HuH-7 (cell line): ENCODE measurements around the gene RASA3.
A peak's percentile ranks its signal among the peaks of the same experiment; 100 is the strongest.
"Not testable (repeated sequence)": the region's sequence is repeated elsewhere in the genome, so short reads cannot be mapped to it uniquely, and the experiment has no call there.

Source experiments
- DNase-seq: peaks from one replicate; pipeline ENCODE4 v3.0.0; 2011; ENCODE audit warnings: low spot score

Gene RASA3

DNA sequence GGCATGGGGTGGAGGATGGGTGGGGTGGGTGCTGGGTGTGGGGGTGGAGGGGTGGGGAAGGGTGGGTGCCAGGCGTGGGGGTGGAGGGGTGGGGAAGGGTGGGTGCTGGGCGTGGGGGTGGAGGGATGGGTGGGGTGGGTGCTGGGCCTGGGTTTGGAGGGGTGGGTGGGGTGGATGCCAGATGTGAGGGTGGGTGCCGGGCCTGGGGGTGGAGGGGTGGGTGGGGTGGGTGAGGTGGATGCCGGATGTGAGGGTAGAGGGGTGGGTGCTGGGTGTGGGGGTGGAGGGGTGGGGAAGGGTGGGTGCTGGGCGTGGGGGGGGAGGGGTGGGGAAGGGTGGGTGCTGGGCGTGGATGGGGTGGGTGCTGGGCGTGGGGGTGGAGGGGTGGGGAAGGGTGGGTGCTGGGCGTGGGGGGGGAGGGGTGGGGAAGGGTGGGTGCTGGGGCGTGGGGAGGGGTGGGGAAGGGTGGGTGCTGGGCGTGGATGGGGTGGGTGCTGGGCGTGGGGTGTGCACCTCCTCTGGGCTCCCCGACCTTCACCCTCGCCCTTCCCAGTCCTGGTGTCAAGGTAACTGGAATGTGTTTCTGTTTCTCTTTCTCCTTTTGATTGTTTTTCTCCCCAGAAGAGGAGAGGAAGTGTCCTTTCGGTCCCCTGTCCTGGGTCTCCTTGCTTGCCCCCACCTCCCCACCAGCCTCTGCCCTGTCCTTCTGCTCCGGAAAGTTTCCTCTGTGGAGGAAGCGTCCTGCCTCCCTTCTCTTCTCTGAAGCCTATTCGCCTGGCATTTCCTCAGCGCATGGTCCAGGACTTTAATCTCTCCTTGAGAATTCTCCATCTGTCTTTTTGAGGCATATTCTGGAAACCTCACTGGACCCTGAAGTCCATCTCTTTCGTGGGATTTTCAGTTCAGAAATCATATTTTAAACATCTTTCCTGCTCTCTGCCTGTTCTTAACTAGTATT, 23.8 kb upstream of the RASA3 start:
- DNase-seq: no peak

DNA sequence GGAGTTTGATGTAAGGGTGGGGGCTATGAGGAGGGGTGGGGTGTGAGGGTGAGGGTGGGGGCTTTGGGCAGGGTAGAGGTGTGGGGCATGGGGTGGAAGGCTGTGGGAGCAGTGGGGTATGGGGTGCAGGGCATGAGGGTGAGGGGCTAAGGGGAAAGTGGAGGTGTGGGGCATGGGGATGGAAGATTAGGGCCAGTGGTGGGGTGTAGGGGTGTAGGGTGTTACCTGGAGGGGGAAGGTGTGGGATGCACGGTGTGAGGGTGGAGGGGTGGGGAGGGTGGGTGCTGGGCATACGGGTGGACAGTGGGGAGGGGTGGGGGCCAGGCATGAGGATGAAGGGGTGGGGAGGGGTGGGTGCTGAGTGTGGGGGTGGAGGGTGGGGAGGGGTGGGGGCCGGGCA, 22.9 kb upstream of the RASA3 start:
- no peak for DNase-seq

DNA sequence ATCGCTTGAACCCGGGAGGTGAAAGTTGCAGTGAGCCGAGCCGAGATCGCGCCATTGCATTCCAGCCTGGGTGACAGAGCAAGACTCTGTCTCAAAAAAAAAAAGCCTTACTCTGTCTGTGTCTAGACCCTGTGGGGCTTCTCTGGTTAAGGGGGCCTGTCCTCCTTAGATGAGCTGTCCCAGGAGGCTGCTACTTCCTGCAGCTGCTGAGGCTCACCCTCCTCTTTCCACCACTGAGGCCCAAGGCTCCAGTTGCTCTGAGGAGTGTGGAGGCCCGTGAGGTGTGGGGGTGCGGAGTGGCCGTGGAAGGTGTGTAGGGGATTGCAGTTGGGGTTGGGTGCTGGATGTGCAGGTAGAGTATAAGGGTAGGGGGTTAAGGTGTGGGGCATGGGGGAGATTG, 22.1 kb upstream of the RASA3 start:
- no peak for DNase-seq

DNA sequence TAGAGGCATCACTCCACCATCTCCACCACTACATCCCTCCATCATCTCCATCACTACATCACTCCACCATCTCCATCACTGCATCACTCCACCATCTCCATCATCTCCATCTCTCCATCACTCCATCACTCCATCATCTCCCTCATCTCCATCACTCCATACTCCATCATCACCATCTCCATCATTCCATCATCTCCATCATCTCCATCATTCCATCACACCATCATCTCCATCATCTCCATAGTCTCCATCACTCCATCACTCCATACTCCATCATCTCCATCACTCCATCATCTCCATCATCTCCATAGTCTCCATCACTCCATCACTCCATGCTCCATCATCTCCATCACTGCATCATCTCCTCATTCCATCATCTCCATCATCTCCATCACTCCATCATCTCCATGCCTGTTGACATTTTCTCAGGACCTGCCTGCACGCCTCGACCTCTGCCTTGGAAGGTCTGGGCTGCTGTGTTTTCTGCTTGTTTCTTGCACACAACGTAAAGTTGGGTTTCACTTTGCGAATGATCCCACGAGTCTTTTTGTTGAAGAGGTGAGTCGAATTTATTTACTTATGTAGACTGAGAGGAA, 21.2 kb upstream of the RASA3 start:
- no peak for DNase-seq

DNA sequence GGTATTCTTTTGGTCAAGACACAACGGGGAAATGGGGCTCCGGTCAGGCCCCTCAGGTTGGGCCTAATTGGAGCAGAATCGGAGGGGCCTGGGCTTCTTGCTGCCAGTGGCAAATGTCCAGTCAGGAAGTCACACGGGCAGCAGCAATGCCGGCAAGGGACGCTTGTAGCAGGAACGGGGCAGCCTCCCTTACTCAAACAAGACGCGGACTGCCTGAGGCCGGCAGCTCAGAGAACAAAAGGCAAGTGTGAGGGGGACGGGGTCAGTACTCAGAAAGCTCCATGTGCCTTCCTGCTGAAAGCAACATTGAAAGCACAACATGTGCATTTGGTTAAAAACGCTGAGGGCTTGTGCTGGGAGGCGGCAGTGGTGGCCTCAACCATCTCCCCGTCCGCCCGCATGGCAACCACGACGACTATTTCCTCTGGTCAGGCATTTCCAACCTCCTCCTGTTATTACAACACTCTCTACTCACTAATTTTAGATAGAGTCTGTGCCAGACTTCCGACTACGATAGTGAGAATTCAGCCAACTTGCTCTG, 20.5 kb upstream of the RASA3 start:
- DNase-seq: no peak

DNA sequence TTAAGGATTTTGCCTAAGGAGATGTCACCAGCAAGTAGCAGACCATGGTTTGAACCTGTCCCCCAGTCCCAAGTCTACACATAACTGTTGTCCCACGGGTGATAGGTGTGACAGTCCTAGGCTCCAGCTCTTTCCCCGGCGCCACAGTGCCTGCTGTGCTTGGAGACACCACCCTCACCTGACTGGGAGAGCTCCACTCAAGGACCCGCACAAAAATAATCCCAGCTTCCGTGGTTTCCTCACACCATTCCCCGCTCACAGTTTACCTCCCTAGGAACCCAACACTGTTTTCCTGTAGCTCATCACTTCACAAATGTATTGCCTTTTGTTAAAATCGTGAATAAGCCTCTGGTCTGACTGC, 19.8 kb upstream of the RASA3 start:
- no peak for DNase-seq

DNA sequence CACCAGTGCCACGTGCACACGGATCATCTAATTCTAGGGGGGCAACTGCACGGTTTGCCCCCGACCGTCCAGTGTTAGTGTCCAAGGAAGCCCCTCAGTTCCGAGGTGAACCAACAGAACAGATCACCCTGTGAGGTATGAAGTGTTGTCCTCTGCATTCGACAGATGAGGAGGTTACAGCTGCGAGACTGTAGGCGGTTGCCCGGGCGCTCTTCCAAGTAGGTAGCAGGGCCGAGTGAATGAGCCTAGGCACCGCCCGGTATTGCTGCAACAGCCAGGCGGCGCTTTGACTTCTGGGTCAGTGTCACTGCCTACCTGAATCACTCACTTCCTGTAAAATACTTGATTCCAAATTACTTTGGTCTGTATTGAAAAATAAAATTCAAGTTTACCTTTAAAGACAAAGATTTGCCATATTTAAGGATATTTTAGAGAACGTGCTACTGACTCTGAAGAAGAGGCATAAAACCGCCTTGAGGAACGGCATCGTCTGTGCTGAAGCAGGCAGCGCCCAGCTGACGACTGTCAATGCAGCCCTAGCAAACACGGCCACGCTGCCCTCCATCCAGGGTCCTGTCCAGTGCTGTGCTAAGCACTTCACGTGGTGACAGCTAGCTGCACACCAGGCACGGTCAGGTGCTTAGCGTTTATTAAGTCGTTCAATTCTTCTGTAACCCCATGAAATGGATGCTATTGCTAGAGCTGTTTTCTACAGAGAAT, 19.3 kb upstream of the RASA3 start:
- no peak for DNase-seq

DNA sequence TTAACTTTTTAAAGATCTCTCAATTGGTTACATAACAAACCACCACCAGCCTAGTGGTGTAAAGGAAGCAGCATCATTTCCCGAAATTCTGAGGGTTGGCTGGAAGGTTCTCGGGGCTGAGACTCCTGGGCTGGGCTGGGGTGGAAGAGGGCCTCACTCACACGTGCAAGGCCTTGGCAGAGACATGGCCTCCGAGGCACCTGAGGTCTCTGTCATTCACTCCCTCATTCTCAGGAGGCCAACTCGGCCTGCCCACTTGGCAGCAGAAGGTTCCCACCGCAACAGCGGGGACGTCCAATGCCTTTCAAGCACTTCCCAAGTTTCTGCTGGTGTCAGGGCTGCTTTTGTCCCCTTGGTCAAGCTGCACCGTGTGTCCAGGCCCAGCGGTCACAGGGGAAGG, 18.6 kb upstream of the RASA3 start:
- DNase-seq: no peak

DNA sequence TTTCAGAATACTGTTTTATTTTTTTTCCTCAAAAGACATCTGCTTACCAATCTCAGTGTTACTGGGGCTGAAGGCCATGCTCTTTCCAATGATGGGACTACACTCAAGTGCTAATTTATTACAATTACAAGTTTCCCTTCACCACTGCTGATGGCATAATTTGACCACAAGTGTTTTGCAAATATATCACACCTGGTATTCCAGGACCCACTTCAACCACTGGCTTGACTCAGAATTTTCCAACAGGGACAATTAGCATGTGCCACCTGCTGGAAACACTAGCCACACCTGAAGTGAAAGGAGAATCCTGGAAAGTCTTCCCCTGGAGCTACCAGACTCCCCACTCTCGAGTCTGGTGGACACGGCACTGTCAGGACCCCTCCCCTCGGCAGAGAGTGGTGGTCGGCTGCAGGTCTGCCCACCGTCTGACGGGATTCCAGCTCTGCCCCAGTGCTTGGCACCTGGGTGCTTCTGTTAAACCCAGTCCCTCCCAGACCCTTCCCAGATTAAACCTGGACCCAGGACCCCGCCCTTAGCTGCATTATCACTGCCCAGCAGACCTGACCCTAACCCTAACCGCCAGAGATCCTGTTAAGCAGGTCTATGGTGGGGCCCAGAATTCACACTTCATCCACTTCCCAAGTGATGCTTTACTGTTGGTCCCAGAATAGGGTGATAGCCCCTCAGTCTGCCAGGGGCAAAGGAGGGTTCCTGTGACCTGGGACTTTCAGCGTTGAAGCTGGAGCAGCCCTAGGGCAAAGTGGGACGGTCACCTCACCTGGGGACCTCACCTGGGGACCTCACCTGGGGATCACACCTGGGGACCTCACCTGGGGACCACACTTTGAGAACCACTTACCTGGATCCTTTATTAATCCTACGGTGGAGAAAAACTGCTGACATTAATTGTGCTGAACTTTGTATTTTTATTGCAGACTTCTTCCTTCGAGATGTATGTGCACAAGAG, 17.6 kb upstream of the RASA3 start:
- no peak for DNase-seq

DNA sequence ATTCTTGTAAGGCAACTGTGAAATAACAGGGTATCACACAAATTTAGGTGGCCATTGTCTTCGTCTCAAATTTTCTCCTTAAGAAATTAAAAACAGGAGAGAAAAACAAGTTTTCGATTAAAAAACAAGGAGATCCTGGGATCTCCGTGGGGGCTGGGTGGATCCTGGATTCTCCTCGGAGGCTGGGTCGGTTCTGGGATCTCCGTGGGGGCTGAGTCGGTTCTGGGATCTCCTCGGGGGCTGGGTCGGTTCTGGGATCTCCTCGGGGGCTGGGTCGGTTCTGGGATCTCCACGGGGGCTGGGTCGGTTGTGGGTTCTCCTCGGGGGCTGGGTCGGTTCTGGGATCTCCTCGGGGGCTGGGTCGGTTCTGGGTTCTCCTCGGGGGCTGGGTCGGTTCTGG, 16.5 kb upstream of the RASA3 start:
- not testable (repeated sequence) for DNase-seq

DNA sequence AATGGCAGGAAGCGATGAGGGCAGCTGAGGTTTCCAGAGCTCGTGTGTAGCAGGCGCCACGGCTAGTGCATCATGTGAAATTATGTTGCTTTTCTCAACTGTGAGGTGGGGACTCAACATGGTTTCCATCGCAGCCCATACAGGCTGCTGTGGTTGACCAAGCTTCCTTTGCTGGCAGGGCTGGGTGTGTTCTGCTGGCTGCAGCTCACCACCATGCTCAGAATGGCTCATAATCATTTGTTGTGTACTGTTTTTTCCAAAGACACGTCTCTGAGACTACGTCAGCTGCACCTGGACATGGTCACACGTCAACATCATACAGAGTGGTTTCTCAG, 16.1 kb upstream of the RASA3 start:
- no peak for DNase-seq

DNA sequence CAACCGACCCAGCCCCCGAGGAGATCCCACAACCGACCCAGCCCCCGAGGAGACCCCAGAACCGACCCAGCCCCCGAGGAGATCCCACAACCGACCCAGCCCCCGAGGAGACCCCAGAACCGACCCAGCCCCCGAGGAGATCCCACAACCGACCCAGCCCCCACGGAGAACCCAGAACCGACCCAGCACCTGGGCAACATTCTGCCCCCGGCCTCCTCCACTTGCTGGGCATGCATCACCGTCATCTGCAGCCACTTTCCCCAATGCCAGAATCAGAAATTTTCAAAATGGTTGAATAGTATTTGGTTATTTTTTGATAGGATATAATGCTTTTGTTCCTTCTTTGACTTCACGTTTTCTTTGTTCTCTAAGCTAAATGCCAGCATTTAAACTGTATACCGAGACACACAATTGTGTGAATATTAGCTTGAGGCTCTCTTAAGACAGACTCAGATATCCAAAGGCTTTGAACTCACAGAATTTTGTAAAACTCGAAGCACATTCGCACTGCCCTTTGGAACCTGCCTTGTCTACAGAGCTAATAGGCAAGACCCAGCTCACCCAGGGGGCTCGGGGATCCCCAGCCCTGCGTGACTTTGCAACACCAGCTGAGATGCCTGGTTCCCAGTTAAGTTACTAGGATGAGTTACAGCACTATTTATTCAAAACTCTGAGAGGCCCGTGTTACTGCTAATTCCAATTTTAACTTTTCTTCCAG, 15.5 kb upstream of the RASA3 start:
- no peak for DNase-seq

DNA sequence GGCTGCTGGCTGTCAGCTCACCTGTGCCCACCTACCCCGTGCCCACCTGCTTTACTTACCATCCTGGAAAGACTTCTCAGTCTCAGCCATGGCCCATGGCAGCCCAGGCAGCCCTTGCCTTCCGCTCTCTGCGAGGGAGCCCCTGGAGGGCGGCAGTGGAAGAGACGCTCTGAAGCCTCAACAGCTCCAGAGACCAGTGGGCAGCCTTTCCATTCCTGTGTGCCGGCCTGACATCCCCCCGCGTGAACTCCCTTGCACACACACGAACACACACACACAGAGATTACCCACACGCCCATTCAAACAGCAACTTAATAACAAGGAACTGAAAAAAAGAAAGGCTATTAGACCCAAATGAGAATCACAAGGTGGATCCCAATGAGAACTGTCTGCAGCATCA, 14.2 kb upstream of the RASA3 start:
- DNase-seq: peak; percentile 58

DNA sequence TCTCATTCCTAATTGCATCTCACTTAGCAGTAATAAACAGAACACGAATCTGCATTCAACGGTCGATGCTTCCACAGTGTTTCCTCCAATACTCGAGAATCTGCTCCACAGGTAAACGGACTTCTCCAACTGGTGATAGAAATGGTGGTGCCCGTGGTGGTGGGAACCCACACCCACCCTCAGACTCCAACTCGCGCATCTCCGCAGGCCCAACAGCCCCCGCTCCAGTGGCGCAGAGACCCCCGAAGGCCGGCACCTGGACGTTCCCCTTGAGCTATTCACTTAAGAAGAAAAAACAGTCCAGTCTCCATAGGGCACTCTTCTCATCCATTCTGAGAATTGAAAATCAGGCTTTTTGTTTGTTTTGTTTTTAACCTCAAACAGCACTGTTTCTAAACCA, 13.8 kb upstream of the RASA3 start:
- DNase-seq: no peak

DNA sequence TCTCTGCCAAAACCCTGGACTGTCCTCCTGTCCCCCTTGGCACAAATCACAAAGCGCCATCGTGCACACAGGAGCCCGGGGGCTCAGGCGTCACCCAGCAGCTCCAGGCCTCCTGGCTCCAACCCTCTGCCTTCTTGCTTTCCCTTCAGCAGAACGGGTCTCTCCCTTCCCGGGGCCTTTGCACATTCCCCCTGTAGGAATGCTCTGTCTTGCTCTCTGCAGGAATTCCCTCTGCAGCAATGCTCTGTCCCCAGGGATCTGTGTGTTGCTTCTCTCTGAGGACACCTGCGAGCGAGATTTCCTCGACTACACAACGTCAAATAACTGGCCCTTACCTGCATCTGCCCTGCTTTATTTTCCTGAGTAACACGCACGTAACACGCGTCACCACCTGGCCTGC, 13.3 kb upstream of the RASA3 start:
- no peak for DNase-seq

DNA sequence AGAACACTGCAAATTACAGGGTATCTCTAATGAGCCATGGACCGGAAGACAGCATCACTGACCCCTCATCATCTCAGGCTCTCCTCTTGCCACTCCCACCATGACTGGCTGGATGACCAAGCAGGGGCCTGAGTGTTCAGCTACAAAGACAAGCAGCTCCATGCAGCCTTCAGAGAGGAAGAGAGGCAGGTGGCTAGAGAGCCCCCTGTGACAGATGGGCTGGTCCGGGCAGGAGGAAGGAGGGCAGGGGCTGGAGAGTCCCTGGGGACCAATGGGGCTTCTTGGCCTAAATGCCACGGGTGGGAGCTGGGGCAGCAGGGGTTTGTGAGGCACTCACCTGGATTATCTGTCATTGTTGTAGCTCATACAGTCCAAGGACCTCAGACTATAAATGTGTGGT, 12.8 kb upstream of the RASA3 start:
- DNase-seq: no peak

DNA sequence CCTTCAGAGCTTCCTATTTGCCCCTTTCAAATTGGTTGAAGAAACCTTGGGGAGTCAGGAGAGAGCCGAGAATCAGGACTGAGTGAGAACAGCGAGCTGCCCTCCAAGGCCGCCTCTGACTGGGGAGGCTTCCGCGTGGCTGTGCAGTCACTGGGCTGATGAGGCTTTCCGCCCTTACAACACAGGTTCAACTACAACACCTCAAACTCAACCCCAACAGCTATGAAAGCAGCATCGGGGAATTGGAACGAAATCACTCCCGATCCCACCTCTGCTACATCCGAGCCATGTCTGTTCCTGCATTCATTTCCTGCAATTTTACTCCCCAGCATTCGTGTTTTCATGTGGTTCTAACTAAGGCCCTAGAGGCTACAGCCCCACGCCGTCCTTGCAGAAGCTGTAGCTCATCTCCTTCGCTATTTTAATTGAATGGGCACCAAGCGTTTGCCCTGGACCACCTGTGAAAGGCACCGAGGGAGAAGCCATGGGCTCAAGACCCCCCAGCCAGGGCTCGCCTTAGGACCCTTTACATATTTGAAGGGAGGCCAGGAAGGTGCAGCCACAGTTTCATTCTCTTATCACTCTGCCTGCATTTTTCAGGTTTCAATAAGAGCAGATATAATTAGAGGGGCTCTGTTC, 12.3 kb upstream of the RASA3 start:
- DNase-seq: no peak

DNA sequence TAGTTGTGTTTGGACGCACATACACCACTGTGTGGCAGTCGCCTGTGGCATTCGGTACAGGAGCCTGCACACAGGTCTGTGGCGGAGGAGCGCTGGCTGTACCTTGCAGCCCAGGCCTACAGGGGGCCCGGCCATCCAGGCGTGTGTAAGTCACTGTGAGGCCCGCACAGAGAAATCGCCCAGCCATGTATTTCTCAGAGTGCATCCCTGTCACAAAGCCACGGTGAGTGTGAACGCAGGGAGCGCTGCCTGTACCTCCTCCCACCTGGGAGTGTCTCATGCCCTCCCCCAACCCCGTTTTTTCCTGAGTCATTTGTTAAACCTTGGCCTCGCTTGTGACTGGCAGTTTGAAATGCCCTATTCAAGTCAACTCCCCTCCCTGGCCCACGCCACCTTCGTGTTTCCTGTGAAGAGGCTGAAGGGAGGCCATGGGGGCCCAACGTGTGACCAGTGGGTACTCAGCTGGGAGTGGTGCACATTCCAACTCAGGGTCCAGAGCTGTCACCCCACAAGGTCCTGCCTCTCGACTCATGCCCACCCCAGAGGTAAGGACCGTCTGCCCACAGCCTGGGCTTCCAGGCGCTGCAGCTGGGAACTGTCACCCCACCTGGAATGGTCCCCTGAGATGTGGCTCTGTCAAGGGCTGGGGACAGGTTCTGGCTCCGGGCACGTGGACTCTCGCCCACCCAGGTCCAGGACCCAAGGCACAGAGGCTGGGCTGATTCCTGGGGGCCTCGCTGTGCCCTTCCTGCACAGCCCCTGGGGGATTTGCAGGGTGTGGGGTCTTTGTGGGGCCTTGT, 11.6 kb upstream of the RASA3 start:
- DNase-seq: peak; percentile 83

DNA sequence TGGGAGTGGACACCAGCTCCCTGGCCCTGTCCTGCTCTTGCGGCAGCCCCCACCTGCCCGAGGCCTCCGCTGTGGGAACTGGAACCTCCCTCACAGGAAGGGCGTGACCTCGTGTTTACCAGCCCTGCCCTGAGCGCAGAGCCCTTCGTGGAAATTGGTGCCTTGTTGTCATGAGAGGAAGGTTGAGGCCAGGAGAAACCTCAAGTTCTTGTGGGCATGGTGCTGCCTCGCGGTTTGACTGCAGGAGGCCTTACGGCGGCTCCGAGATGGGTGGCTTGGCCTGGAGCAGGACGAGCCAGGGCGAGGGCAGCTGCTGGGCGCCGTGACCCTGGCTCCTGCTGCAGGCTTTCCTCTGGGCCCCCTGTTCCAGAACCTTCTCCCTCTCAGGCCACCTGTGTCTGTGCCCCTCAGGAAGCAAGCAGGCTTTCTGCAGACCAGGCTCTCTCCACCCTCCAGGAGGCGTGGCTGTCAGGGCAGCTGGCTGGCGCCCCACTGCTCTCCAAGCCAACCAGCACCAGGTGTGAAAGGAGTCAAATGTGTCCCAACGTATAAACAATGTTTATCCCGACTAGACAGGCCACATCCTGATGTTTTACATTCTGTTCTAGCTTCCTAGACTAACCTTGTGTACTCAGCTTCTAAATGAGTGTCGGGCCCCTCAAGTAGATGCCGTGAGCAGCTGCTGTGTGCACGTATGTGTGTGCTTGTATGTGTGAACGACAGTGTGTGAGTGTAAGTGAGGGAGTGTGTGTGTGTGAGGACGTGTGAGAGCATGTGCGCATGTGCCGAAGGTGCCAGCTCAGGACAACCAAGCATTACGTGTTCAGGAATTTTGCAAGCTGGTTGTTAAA, 10.4 kb upstream of the RASA3 start:
- DNase-seq: no peak
